Stimulated activated CD4-positive, alpha-beta T cell treated with anti-CD3 and anti-CD28 coated beads, Interleukin-1b, Interleukin-23, amount 100 ng/mL, for 48 hours (primary cell): Measurements from ENCODE around the gene AKNA.

Experiments
- DNase-seq: peaks from one replicate; pipeline ENCODE4 v3.0.0-alpha.2; 2020

Gene AKNA

GRCh38 chr9:114315723-114316363 is 71.9 kb downstream of the AKNA start:
- DNase-seq, result no peak

DNA sequence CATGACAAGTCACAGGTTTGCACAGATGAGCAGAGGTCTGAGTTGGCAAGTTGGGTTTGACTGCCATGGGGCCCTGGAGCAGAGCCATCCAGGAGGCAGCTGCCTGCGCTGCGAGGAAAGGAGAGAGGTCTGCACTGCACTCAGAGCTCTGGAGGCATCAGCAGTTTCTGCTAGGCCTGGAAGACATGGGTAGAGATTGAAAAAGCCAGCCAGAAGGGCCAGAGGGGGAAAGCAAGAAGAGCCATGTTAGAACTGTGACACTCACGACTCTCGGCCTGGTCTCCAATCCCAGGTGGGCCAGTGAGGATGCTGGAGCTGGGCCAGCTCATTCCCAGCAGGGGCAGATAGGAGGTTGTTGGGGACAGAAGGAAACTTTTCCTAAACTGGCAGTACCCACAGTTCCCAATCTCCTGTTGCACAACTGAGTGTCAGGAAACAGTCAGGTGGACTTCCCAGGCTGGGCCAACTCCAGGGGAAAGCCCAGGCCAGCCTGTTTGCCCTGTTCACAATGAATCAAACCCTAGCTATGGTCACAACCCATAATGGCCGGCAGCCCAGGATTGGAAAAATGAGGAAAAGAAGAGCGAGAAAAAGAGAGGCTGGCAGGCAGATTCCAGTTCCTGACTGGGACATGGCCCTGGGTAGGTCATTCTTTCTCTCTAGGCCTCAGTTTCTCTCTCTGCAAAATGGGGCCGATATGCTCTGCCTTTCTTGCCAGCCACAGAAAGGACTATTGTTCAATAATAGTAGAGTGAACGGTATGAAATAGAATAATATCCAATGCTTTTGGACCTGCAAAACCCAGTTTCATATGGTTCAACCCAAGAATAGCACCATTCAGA is 72.7 kb downstream of the AKNA start:
- no peak for DNase-seq

- no peak for DNase-seq
These were observed 73.4 kb downstream of the AKNA start for GRCh38 chr9:114314256-114314867.

DNA sequence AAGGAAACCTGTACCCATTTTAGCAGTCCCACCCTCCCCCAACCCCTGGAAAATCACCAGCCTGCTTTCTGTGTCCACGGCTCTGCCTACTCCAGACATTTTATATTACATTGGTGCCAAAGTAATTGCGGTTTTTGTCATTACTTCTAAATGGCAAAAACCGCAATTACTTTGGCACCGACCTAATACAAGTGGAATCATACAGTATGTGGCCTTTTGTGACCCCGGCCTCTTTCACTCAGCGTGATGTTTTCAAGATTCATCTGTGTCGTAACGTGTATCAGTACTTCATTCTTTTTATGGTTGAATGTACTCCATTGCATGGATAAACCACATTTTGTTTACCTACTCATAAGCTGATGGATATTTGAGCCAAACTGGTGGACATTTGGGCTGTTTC is 74.6 kb downstream of the AKNA start:
- DNase-seq, result no peak

DNA sequence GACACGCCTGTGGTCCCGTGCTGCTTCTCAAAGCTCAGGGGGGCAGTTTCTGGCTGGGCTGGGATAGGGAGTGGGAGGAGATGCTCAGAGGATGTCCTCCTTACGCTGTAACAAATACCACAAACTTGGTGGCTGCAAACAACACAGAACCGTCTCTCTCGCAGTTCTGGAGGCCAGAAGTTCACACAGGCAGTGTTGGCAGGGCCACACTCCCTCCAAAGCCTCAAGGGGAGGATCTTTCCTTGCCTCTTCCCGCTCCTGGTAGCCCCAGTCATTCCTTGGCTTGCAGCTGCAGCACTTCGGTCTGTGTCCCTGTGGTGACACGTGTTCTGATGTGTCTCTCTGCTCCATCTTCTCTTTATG is 75.3 kb downstream of the AKNA start:
- DNase-seq, result no peak

DNA sequence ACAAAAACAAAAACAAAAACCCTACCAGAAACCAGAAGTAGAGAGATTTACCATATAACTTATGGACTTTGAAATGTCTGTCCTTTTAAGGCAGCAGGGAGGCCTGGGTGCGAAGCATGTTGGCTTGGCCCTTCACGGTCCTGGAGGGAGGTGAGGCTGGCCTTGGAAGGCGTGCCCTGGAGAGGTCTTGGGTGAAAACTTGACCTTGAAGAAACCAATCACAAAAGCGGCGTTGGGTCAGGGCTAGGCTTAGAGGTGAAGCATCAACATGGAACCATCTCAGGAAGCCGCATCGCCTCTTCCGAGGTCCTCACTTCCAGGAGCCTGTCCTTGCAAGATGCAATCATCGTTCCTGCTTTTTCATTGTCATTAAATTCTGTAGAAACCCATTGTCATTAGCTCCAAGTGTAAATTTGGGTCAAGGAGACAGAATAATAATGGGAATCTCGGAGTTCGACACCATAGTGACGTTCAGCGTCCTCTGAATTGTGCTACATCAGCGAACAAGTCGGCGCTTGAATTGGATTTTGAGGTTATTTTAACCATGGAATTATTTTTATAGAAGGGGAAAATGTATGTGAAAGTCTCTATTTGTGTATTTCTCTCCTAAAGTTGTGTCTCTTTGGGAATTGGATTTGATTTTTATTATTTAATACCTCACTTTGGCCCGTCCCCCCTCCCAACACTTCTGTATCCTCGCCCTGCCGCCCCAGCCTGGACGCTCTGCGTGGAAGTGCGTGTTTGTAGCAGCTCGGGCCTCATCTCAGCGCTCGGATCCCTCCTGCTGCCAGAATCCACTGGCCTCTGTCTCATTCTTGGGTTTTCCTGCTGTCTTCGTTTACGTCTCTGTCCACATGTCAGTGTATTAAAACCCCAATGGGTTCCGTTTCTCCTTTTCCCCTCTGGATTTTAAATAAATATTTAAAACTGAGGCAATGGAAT is 75.9 kb downstream of the AKNA start:
- no peak for DNase-seq

DNA sequence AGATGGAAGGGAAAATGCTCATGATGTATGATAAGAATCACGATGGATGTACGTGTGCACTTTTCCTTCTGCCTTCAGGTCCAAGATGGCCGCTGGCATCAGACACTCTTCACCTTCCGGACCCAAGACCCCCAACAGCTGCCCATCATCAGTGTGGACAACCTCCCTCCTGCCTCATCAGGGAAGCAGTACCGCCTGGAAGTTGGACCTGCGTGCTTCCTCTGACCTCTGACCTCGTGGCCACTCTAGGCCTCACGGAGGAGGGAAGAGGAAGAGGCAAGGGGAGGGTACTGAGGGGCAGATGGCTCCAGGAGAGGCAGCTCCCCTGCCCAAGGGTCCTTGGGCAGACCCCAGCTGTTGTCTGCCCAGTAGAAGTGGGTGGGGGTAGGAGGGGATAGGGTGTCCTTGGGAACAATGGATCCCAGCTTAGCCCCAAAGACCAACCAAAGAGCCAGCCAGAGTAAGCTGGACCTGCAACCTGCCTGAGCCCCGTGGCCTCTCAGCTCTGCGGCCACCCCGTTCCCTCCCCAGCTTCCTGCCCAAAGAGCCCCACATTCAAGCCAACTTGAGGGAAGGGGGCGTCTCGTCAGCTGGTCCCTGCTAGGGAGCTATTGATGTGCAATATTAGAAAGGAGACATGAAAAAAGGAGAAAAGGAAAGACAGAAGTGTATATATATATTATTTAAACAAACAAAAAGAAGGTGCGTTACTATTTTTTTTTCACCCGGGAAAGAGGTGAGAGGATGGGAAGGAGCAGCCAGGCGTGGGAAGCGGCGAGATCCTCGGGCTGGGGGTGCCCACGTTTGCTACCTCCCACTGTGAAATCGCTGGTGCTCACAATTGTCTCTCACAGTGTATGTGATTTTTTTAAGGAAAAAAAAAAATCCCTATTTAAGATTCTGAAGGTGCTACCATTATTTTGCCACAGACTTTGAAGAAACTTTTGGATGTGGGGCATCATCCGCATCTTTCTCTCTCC is 77.0 kb downstream of the AKNA start:
- DNase-seq, result no peak

DNA sequence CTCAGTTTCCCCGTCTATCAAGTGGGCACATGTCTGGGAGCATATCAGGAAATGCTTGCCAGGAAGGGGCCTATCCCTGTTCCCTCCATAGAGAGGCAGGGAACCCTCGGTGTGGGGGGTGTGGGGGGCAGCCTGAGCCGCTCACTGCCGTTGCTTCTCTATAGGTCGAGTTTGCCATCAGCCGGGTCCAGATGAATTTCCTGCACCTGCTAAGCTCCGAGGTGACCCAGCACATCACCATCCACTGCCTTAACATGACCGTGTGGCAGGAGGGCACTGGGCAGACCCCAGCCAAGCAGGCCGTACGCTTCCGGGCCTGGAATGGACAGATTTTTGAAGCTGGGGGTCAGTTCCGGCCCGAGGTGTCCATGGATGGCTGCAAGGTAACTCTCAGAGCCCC is 78.7 kb downstream of the AKNA start:
- no peak for DNase-seq

DNA sequence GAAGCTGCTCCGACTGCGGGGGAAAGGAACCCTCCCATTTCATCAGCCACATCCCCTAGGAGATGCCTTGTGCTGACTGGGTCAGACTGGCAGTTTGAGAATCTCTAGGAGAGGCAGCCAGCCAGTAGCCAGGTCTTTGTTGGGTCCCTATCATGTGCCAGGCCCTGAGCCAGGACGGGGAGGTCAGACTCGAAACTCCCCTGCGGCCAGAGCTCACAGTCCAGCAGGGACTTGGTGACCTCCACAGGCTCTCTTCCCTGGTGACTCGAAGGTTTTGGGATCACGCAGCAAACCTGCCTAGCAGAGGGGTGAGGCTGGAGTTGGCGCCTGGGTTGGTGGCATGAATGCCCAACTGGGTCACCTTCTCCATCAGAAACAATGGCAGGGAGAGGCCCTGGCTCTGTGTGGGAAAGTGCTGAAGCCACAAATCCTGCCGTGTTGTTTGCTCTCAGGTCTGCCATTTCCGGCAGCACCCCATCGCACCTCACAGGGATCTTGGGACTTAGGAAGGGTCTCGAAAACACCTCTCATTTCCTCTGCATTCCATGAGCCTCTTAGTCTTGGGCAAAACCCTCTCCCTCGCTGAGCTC is 79.3 kb downstream of the AKNA start:
- DNase-seq, result no peak

DNA sequence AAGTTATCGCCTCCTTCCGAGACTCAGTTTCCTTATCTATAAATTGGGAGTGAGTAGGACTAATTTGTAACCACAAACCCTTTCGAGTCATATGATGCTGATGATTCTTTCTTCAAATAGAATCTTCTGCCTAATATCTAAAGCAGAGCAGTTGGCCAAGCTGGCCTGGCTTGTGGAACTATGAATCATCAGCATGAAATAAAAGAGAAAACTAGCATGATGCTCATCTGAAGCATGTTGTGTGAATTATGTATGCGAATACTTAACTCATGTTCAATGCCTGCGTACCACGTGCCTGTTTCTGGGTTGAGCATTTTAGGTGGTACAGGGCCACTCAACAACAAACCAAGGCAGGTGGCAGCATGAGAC is 79.9 kb downstream of the AKNA start:
- DNase-seq, result no peak

GRCh38 chr9:114304416-114305188 is 83.2 kb downstream of the AKNA start:
- no peak for DNase-seq

- no peak for DNase-seq
These were observed 83.8 kb downstream of the AKNA start for GRCh38 chr9:114303977-114304376.

DNA sequence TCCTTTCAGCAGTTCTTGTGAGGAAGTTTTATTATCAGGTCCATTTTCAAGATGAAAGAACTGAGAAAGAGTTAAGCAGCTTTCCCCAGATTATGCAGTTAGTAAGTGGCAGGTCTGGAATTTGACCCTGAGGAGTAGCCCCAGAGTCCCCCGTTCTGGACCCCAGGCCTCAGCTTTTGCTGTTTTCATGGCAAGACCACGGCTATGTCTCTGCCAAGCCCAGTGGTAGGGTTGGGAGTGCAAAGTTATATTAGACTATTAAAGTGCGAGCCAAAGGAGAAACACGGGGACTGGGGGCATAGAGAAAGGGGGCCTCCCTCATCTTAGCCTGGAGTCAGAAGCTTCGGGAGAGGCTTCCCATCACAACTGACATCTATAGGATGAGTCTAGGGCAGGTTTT is 84.2 kb downstream of the AKNA start:
- no peak for DNase-seq

DNA sequence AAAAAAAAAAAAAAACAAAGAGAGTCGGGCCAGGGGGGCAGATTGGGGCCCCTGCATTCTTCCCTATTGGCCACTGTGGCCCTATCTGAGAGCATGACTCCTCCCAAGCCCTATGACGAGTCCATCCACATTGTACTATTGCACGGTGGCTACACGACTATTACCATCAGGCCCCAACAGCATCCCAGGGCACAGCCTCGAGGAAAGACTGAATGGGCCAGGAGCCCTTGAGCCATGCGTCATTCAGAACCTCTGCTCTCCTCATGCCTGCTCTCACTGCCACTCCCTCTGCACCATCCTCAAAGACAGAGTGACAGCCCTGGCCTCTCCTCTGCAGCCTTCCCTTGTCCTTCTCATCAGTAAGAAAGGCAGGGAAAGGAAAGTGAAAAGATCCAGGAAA is 85.1 kb downstream of the AKNA start:
- DNase-seq, result no peak

GRCh38 chr9:114301798-114302565 is 85.8 kb downstream of the AKNA start:
- no peak for DNase-seq

DNA sequence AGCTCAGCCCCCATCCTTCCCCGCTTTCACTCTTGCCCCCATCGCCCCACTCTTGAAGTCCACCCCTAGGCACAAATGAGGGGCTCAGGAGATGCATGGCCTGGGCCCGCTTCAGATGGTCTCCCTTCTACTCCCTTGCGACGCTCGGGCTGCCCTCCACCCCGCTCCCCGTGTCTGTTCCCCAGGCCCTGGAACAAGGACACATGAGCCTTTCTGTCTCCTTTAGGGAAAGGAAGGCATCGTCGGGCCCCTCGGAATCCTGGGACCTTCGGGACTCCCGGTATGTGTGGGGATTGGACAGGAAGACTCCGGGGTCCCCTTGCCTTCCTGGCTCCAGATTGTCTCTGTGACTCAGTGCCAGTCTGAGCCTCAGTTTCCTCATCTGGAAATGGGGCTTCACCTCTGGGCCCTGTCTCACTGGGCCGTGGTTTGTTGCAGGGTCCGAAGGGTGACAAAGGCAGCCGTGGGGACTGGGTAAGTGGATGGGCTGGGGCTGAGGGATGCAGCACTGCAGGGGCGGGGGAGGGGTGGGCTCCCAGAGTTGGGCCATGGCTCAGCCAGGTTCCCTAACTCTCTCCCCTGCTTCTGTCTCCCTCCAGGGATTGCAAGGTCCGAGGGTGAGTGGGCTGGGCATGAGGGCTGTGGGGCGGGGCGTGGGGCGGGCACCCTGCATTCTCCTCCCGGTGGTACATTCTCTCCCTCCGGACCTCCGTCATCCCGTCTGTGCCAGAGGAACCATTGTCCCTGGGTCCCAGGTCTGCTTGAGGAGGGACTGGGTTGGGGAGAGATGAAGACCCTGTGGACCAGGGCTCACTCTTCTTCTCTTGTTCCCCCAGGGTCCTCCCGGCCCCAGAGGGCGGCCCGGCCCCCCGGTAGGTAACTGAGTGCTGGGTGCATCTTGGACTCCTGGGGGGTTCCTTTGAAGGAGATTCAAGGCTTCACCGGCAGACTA is 86.7 kb downstream of the AKNA start:
- no peak for DNase-seq

DNA sequence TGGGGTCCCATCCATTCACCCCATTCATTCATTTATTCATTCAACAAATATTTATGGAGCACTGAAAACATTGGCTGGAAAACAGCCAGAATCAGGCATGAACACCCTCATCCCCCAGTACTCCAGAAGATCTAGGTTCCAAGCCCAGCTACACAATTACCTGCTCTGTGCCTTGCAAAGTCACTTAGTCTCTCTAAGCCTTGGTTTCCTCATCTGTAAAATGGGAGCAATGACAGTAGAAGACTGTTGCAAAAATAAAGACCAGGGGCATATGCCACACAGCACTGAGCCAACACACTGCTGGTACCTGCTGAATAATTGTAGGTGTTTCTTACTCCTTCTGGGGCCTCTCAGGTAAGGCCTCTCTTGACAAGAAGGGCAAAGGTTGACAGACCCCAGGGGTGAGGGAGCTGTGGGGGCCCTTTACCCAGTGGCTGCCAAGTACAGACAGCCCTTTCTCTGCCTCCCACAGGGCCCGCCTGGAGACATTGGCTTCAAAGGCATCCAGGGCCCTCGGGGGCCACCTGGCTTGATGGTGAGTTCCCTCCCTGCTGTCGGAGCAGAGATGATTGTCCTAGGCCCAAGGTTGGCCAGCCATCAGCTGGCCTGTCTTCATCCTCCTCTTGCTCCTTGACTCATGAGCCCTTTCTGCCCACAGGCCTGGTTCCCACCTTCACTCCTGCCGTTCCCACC is 87.5 kb downstream of the AKNA start:
- no peak for DNase-seq
